CD14-positive monocyte (primary cell): ENCODE results near the gene DGKK. TPM values are rescaled to one million over a fixed set of nuclear protein-coding genes. Genes with fewer than 3 reads are reported as not detected.

Experiments
- DNase-seq, 3 donors: peaks; one replicate each; pipeline ENCODE4 v3.0.0-alpha.2; 2011 to 2022
- H2AFZ ChIP-seq: 2 replicates; pipeline ENCODE4 v1.6.0; 2012; ENCODE audit warnings: mild to moderate bottlenecking, low read depth, low read length, inconsistent platforms; ENCODE audit not compliant: insufficient read depth, poor library complexity, severe bottlenecking
- H3K27ac ChIP-seq, 2 donors: 1 replicate in 1 of 2; 2 replicates in 1 of 2; pipeline ENCODE4 v1.5.1; 2012 to 2013; ENCODE audit warnings: low read length in 2 of 2, control low read depth in 1 of 2, inconsistent platforms in 1 of 2, low read depth in 1 of 2, mild to moderate bottlenecking in 1 of 2
- H3K27me3 ChIP-seq, 2 donors: one replicate each; pipeline versions ENCODE4 v1.6.0 to v1.6.1; 2011 to 2013; ENCODE audit warnings: low read length in 2 of 2; ENCODE audit not compliant: control insufficient read depth in 2 of 2, insufficient read depth in 2 of 2
- H3K36me3 ChIP-seq, 2 donors: replicated peaks in 1 of 2; 1 replicate in 1 of 2; 2 replicates in 1 of 2; pipeline versions ENCODE4 v1.5.1 to v1.6.1; 2012 to 2013; ENCODE audit warnings: low read length in 2 of 2, control low read depth in 1 of 2, inconsistent platforms in 1 of 2, mild to moderate bottlenecking in 1 of 2; ENCODE audit not compliant: insufficient read depth in 2 of 2, control insufficient read depth in 1 of 2
- H3K4me1 ChIP-seq, 2 donors: 1 replicate in 1 of 2; 2 replicates in 1 of 2; pipeline versions ENCODE4 v1.5.1 to v1.6.1; 2012 to 2013; ENCODE audit warnings: low read length in 2 of 2, control low read depth in 1 of 2, inconsistent platforms in 1 of 2, mild to moderate bottlenecking in 1 of 2, moderate library complexity in 1 of 2; ENCODE audit not compliant: insufficient read depth in 2 of 2, control insufficient read depth in 1 of 2
- H3K4me2 ChIP-seq: replicated peaks from 2 replicates; pipeline ENCODE3; 2012; ENCODE audit warnings: low read length, moderate library complexity, mild to moderate bottlenecking; ENCODE audit not compliant: poor library complexity, severe bottlenecking; ENCODE audit errors: extremely low read depth
- H3K4me3 ChIP-seq, 3 experiments: fragments of 200-600 bp in 1 of 3; sonication (generic) in 1 of 3; replicated peaks in 1 of 3; 1 replicate in 2 of 3; 2 replicates in 1 of 3; pipeline ENCODE4 v1.5.1; 2011 to 2013; ENCODE audit warnings: low read length in 3 of 3, mild to moderate bottlenecking in 3 of 3, control low read depth in 2 of 3, low read depth in 2 of 3, inconsistent platforms in 1 of 3, moderate library complexity in 1 of 3
- H3K79me2 ChIP-seq: 2 replicates; pipeline ENCODE4 v1.6.0; 2012; ENCODE audit warnings: mild to moderate bottlenecking, control low read depth, inconsistent platforms, low read length, moderate library complexity; ENCODE audit not compliant: insufficient read depth
- H3K9ac ChIP-seq: 2 replicates; pipeline ENCODE4 v1.6.0; 2017; ENCODE audit warnings: low read length, mild to moderate bottlenecking; ENCODE audit not compliant: insufficient read depth, poor library complexity, severe bottlenecking
- H3K9me3 ChIP-seq, 2 donors: replicated peaks in 1 of 2; 1 replicate in 1 of 2; 2 replicates in 1 of 2; pipeline versions ENCODE4 v1.5.1 to v1.6.1; 2012 to 2013; ENCODE audit warnings: low read length in 2 of 2, control low read depth in 1 of 2; ENCODE audit not compliant: control insufficient read depth in 1 of 2, insufficient read depth in 1 of 2
- H4K20me1 ChIP-seq: 2 replicates; pipeline ENCODE4 v1.6.0; 2012; ENCODE audit warnings: mild to moderate bottlenecking, low read length, control low read depth, moderate library complexity; ENCODE audit not compliant: insufficient read depth
- H3K27ac Mint-ChIP-seq, 7 donors: one replicate each; pipeline ENCODE4 v1.8.0; 2020; ENCODE audit warnings: mild to moderate bottlenecking in 7 of 7, mixed read lengths in 7 of 7, moderate library complexity in 6 of 7, inconsistent platforms in 2 of 7
- H3K27me3 Mint-ChIP-seq, 3 donors: one replicate each; pipeline ENCODE4 v1.8.0; 2021 to 2022; ENCODE audit warnings: low read depth in 3 of 3, mild to moderate bottlenecking in 3 of 3, mixed read lengths in 3 of 3, moderate library complexity in 3 of 3, inconsistent platforms in 1 of 3
- H3K36me3 Mint-ChIP-seq, 2 donors: one replicate each; pipeline ENCODE4 v1.8.0; 2020; ENCODE audit warnings: mixed read lengths in 2 of 2, inconsistent platforms in 1 of 2, mild to moderate bottlenecking in 1 of 2
- H3K4me1 Mint-ChIP-seq: one replicate; pipeline ENCODE4 v1.8.0; 2020; ENCODE audit warnings: mild to moderate bottlenecking, mixed read lengths
- H3K4me3 Mint-ChIP-seq, 2 donors: one replicate each; pipeline ENCODE4 v1.8.0; 2020; ENCODE audit warnings: mild to moderate bottlenecking in 2 of 2, mixed read lengths in 2 of 2, moderate library complexity in 1 of 2
- H3K9me3 Mint-ChIP-seq, 7 donors: one replicate each; pipeline ENCODE4 v1.8.0; 2020 to 2022; ENCODE audit warnings: mixed read lengths in 7 of 7, mild to moderate bottlenecking in 6 of 7, moderate library complexity in 6 of 7, inconsistent platforms in 2 of 7
- WGBS: methylation state at CpG from one replicate; pipeline ENCODE4 v1.1.5; 2013; ENCODE audit warnings: missing lambda C conversion rate; ENCODE audit not compliant: insufficient coverage; 5-methylcytosine and 5-hydroxymethylcytosine counted together
- intact Hi-C, 2 donors: fragments of 100-400 bp; cut with micrococcal nuclease; formaldehyde crosslinking; loops; one replicate each; pipeline versions ENCODE4 v1.15.0 to v1.15.1; 2023
- polyA plus RNA-seq, 3 donors: library from polyadenylated mRNA; depleted of rRNA in 1 of 3; unstranded in 2 of 3; stranded (reverse) in 1 of 3; fragments of 300-500 nt in 2 of 3; fragments of >200 nt in 1 of 3; fragmentation: Illumina TruSeq in 2 of 3; gene quantifications; 1 replicate in 2 of 3; 2 replicates in 1 of 3; pipeline ENCODE4 v1.2.3, GENCODE V29; 2012 to 2021
- TF ChIP-seq, protein P1 (sequence below): fragments of 200-600 bp; IDR thresholded peaks from one replicate; pipeline ENCODE4 v1.8.0; 2022; ENCODE audit warnings: antibody characterized with exemption, mild to moderate bottlenecking

The DGKK gene
- polyA plus RNA-seq, 3 donors = not detected

DNA sequence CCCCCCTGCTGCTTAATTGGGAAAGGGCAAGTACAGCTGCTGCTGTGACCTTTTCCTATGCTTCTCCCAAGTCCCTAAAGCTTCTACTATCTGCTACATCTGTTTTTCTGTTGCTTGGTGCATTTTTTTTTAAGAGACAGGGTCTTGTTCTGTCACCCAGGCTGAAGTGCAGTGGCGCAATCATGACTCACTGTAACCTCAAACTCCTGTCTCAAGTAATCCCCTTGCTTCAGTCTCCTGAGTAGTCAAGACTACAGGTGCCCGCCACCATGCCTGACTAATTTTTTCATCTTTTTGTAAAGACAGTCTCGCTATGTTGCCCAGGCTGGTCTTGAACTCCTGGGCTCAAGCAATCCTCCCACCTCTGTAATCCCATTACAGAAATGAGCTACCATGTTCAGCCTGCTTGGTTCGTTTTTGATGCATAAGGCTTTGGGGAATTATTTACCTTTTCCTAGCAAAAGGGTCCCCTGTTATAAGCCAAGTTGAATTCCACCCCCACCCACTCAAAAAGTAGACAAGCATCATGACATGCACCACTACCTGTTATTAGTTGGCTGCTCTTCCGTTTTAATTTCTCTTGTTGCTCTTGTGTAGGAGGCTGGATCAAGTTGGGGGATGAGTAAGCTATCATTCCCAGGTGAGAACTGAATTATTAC is 39.6 kb downstream of the DGKK start:
- Mint-ChIP-seq H3K36me3 (no peaks in the 10 kb centered on the region), H3K4me3 (no peak overlapping the region), H3K9me3 (no peaks in the 10 kb centered on the region), H3K4me1 (peaks cover 5% of the 10 kb centered on the region), H3K27ac (no peak overlapping the region), H3K27me3 (peaks cover 0 to 4% (median 2%) of the 10 kb centered on the region in 3 donors)
- Histone ChIP-seq H3K27me3 (peaks cover 0 to 11% of the 10 kb centered on the region in 2 donors), H3K9ac (no peak overlapping the region), H3K27ac (no peak overlapping the region), H4K20me1 (no peaks in the 10 kb centered on the region), H3K4me1 (no peaks in the 10 kb centered on the region), H2AFZ (no peak overlapping the region), H3K4me3 (no peak overlapping the region), H3K36me3 (no peaks in the 10 kb centered on the region), H3K79me2 (no peaks in the 10 kb centered on the region), H3K9me3 (no peaks in the 10 kb centered on the region), H3K4me2 (no peak overlapping the region)
- 0% methylated on average over 1 of the region's 5 CpGs for WGBS
- TF ChIP-seq, protein P1, sequence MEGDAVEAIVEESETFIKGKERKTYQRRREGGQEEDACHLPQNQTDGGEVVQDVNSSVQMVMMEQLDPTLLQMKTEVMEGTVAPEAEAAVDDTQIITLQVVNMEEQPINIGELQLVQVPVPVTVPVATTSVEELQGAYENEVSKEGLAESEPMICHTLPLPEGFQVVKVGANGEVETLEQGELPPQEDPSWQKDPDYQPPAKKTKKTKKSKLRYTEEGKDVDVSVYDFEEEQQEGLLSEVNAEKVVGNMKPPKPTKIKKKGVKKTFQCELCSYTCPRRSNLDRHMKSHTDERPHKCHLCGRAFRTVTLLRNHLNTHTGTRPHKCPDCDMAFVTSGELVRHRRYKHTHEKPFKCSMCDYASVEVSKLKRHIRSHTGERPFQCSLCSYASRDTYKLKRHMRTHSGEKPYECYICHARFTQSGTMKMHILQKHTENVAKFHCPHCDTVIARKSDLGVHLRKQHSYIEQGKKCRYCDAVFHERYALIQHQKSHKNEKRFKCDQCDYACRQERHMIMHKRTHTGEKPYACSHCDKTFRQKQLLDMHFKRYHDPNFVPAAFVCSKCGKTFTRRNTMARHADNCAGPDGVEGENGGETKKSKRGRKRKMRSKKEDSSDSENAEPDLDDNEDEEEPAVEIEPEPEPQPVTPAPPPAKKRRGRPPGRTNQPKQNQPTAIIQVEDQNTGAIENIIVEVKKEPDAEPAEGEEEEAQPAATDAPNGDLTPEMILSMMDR = no peak
- DNase-seq = peak in 1 of 3 donors; percentile 50
- intact Hi-C loops = no loop called here

DNA sequence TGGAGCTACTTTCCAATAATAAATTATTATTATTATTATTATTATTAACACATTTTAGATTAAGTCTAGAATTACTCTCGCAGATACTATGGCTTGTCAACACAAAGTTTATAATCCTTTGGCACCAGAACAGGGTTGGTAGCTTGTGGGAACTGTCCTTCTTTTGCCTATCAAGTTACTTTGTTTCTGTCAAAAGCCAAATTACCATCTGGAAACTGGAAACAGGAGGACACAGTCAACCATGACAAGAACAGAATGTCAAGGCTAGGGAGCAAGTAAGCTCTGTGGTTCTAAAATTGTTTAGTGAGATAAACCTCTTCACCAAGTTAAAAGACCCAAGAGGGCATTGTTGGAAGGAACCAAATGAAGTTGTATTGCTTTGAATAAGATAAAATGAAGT is 42.5 kb downstream of the DGKK start:
- no peak overlapping the region for H2AFZ ChIP-seq
- no peak overlapping the region for H3K27ac ChIP-seq
- Mint-ChIP-seq H3K36me3 (no peaks in the 10 kb centered on the region), H3K9me3 (no peaks in the 10 kb centered on the region), H3K4me1 (peaks cover 5% of the 10 kb centered on the region), H3K4me3 (no peak overlapping the region), H3K27ac (no peak overlapping the region), H3K27me3 (peaks cover 0 to 2% (median 2%) of the 10 kb centered on the region in 3 donors)
- H3K9me3 ChIP-seq = no peaks in the 10 kb centered on the region
- H3K27me3 ChIP-seq = peaks cover 0 to 8% of the 10 kb centered on the region in 2 donors
- H4K20me1 ChIP-seq = no peaks in the 10 kb centered on the region
- intact Hi-C loops = no loop called here
- no peak overlapping the region for H3K4me2 ChIP-seq
- no peak overlapping the region for H3K4me3 ChIP-seq
- no peaks in the 10 kb centered on the region for H3K79me2 ChIP-seq
- no peak for DNase-seq
- WGBS = no CpG with 5 or more reads among the region's 1 CpG
- no peaks in the 10 kb centered on the region for H3K36me3 ChIP-seq
- H3K9ac ChIP-seq = no peak overlapping the region
- TF ChIP-seq, protein P1 = no peak
- H3K4me1 ChIP-seq = no peaks in the 10 kb centered on the region
